Mammary epithelial cell (primary cell): ENCODE measurements around the gene GABRR2.

Experiments used
- EZH2 ChIP-seq: IDR thresholded peaks from 2 replicates; pipeline ENCODE4 v1.6.1; 2012; ENCODE audit warnings: low read length, inconsistent platforms, borderline replicate concordance
- TF ChIP-seq, protein P1 (sequence below), 2 donors: IDR thresholded peaks in 1 of 2; conservative IDR thresholded peaks in 1 of 2; 2 replicates each; pipeline ENCODE4 v1.5.1; 2011 to 2012; ENCODE audit warnings: inconsistent platforms in 2 of 2, low read length in 2 of 2, mild to moderate bottlenecking in 2 of 2, control low read depth in 1 of 2, low read depth in 1 of 2; ENCODE audit not compliant: insufficient read depth in 1 of 2; ENCODE audit errors: extremely low read depth in 1 of 2

- TF ChIP-seq, protein P1, sequence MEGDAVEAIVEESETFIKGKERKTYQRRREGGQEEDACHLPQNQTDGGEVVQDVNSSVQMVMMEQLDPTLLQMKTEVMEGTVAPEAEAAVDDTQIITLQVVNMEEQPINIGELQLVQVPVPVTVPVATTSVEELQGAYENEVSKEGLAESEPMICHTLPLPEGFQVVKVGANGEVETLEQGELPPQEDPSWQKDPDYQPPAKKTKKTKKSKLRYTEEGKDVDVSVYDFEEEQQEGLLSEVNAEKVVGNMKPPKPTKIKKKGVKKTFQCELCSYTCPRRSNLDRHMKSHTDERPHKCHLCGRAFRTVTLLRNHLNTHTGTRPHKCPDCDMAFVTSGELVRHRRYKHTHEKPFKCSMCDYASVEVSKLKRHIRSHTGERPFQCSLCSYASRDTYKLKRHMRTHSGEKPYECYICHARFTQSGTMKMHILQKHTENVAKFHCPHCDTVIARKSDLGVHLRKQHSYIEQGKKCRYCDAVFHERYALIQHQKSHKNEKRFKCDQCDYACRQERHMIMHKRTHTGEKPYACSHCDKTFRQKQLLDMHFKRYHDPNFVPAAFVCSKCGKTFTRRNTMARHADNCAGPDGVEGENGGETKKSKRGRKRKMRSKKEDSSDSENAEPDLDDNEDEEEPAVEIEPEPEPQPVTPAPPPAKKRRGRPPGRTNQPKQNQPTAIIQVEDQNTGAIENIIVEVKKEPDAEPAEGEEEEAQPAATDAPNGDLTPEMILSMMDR (conservative IDR thresholded peaks at IDR 0.05 in 1 of 2, IDR thresholded peaks at IDR 0.05 in 1 of 2; ENCODE audit: extremely low read depth in 1 of 2, insufficient read depth in 1 of 2, low read depth in 1 of 2, low read length in 2 of 2) = no peak
- TF ChIP-seq EZH2 = no peak
Observed at GRCh38 chr6:89317067-89317466, 2.0 kb upstream of the GABRR2 start.
